GM12865 (cell line): Measurements from ENCODE around the gene IRF4.

ENCODE experiments used
- DNase-seq: peaks from one replicate; pipeline ENCODE4 v3.0.0; 2010; ENCODE audit warnings: low read depth
- H3K4me3 ChIP-seq: 2 replicates; pipeline ENCODE4 v1.5.1; 2011; ENCODE audit warnings: mild to moderate bottlenecking, low read depth, low read length, control low read depth
- TF ChIP-seq, protein P1 (sequence below): IDR thresholded peaks from 2 replicates; pipeline ENCODE4 v1.5.1; 2011; ENCODE audit warnings: low read length, control low read depth, low read depth, inconsistent platforms; ENCODE audit not compliant: insufficient read depth; ENCODE audit errors: missing control alignments

IRF4 gene

DNA sequence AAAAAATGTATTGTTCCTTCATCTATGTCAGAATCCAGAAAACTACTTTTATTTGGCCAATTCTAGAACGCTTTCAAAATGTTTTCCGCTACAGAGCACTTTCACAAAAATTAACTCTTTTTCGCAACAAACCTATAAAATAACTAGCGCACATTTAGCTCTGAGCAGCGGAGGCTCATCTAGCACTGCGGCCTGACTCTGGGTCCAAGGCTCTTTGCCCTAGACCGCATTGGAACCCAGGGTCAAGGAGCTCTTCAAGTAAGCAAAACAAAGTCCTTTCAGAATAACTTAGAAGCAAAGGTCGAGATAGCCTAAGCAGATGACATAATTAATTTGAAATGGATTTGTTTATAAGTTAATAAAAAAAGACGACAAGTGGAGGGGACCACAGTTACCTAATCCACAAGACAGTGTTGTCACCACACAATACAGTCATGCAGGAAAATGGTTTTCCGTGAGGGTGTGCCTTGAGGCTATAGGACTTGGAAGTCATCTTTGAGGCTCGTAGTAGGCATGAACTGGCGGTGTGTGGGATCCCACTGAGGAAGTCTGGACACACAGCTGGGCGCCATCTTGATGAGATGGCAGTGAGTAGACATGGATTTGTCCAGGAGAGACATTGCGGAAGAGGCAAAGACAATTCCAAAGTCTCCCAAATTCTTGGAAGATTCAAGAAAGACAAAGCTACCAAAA is 29.2 kb upstream of the IRF4 start:
- no peak for DNase-seq
- no peak overlapping the region for H3K4me3 ChIP-seq
- TF ChIP-seq, protein P1, sequence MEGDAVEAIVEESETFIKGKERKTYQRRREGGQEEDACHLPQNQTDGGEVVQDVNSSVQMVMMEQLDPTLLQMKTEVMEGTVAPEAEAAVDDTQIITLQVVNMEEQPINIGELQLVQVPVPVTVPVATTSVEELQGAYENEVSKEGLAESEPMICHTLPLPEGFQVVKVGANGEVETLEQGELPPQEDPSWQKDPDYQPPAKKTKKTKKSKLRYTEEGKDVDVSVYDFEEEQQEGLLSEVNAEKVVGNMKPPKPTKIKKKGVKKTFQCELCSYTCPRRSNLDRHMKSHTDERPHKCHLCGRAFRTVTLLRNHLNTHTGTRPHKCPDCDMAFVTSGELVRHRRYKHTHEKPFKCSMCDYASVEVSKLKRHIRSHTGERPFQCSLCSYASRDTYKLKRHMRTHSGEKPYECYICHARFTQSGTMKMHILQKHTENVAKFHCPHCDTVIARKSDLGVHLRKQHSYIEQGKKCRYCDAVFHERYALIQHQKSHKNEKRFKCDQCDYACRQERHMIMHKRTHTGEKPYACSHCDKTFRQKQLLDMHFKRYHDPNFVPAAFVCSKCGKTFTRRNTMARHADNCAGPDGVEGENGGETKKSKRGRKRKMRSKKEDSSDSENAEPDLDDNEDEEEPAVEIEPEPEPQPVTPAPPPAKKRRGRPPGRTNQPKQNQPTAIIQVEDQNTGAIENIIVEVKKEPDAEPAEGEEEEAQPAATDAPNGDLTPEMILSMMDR: no peak

- H3K4me3 ChIP-seq: no peak overlapping the region
- no peak for DNase-seq
- TF ChIP-seq, protein P1: no peak
Observed at GRCh38 chr6:362924-363249, 28.7 kb upstream of the IRF4 start.

- DNase-seq: no peak
- TF ChIP-seq, protein P1: no peak
- no peak overlapping the region for H3K4me3 ChIP-seq
Observed at GRCh38 chr6:363291-363690, 28.3 kb upstream of the IRF4 start.

GRCh38 chr6:363909-364308 is 27.6 kb upstream of the IRF4 start:
- no peak overlapping the region for H3K4me3 ChIP-seq
- DNase-seq: no peak
- TF ChIP-seq, protein P1: no peak

GRCh38 chr6:364609-365540 is 26.7 kb upstream of the IRF4 start:
- peak; percentile 77 for DNase-seq
- TF ChIP-seq, protein P1: no peak
- no peak overlapping the region for H3K4me3 ChIP-seq

- no peak overlapping the region for H3K4me3 ChIP-seq
- no peak for DNase-seq
- TF ChIP-seq, protein P1: no peak
Observed at GRCh38 chr6:365835-366234, 25.7 kb upstream of the IRF4 start.
